Central memory CD8-positive, alpha-beta T cell (primary cell): Measurements from ENCODE around the gene ST7L.

Source experiments
- ATAC-seq: fragments of 150-1000 bp; cut with Tn5 transposase; replicated peaks from 2 replicates; pipeline ENCODE4 v1.10.0; 2022; ENCODE audit warnings: mild to moderate bottlenecking, moderate FRiP score, moderate number of reproducible peaks; ENCODE audit not compliant: poor library complexity, severe bottlenecking; ENCODE audit errors: extremely low read depth
- DNase-seq, 2 donors: peaks; one replicate each; pipeline ENCODE4 v3.0.0; 2021; ENCODE audit warnings: low spot score in 2 of 2
- H3K27ac Mint-ChIP-seq: one replicate; pipeline ENCODE4 v1.8.0; 2022; ENCODE audit warnings: low read depth, mild to moderate bottlenecking, moderate library complexity, mixed read lengths
- H3K27me3 Mint-ChIP-seq: one replicate; pipeline ENCODE4 v1.8.0; 2022; ENCODE audit warnings: mixed read lengths
- H3K36me3 Mint-ChIP-seq: one replicate; pipeline ENCODE4 v1.8.0; 2022; ENCODE audit warnings: mild to moderate bottlenecking, moderate library complexity, mixed read lengths; ENCODE audit not compliant: insufficient read depth
- H3K4me1 Mint-ChIP-seq: one replicate; pipeline ENCODE4 v1.8.0; 2022; ENCODE audit warnings: mixed read lengths
- H3K4me3 Mint-ChIP-seq: one replicate; pipeline ENCODE4 v1.8.0; 2022; ENCODE audit warnings: mild to moderate bottlenecking, moderate library complexity, mixed read lengths
- H3K9me3 Mint-ChIP-seq: one replicate; pipeline ENCODE4 v1.8.0; 2022; ENCODE audit warnings: mixed read lengths

Gene ST7L

DNA sequence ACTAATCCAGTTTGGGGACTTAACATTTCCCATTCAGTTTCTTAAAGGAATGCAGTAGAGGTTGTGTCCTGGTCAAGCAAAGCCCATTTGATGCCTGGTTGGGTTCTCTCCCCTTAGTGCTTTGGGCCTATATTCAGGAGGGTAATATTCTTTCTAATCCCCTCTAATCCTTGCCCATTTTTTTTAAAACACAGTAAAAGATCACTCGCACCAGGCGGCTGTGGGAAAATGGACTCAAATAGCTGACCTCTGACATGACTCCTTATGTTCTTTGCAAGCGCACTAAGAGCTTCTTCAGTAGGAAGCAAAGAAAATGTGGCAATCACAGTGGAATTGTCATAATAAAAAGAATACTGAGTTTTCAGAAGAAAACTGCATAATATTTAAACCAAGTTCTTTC lies 60.3 kb downstream of the ST7L start:
- Mint-ChIP-seq H3K36me3 (peaks cover 8% of the 10 kb centered on the region), H3K9me3 (no peaks in the 10 kb centered on the region), H3K4me3 (no peak overlapping the region), H3K4me1 (no peaks in the 10 kb centered on the region), H3K27ac (no peak overlapping the region), H3K27me3 (no peaks in the 10 kb centered on the region)
- DNase-seq (no peak), ATAC-seq (no peak)

DNA sequence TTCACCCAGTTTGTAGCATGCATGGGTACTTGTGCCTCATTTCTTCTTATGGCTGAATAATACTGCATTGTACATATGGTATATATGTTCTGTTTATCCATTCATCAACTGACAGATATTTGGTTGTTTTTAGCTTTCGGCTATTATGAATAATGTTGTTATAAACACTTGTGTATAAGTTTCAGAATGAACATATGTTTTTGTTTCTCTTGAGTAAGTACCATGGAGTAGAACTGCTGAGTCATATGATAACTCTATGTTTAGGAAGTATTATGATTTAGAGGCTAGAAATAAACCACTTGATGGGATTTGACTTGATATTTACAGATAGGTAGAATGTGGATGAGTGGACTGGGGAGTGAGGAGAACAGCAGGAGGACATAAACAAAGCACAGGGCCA lies 61.6 kb downstream of the ST7L start:
- DNase-seq (no peak), ATAC-seq (no peak)
- H3K27me3 Mint-ChIP-seq: no peaks in the 10 kb centered on the region
- no peak overlapping the region for H3K4me3 Mint-ChIP-seq
- no peaks in the 10 kb centered on the region for H3K9me3 Mint-ChIP-seq
- peaks cover 7% of the 10 kb centered on the region for H3K36me3 Mint-ChIP-seq
- no peak overlapping the region for H3K27ac Mint-ChIP-seq
- H3K4me1 Mint-ChIP-seq: no peaks in the 10 kb centered on the region

DNA sequence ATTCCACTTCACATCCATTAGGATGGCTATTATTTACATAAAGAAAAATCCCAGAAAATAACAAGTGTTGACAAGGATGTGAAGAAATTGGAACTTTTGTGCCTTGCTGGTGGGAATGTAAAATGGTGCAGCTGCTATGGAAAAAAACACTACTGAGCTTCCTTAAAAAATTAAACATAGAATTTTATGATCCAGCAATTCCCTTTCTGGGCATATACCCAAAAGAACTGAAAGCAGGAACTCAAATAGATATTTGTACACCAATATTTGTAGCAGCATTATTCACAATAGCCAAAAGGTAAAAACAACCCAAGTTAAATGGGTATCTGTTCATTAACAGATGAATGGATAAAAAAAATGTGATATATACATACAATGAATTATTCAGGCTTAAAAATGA lies 64.5 kb downstream of the ST7L start:
- H3K9me3 Mint-ChIP-seq: no peaks in the 10 kb centered on the region
- DNase-seq (no peak), ATAC-seq (no peak)
- H3K36me3 Mint-ChIP-seq: peaks cover 3% of the 10 kb centered on the region
- H3K27ac Mint-ChIP-seq: no peak overlapping the region
- H3K4me1 Mint-ChIP-seq: no peaks in the 10 kb centered on the region
- no peak overlapping the region for H3K4me3 Mint-ChIP-seq
- no peaks in the 10 kb centered on the region for H3K27me3 Mint-ChIP-seq

DNA sequence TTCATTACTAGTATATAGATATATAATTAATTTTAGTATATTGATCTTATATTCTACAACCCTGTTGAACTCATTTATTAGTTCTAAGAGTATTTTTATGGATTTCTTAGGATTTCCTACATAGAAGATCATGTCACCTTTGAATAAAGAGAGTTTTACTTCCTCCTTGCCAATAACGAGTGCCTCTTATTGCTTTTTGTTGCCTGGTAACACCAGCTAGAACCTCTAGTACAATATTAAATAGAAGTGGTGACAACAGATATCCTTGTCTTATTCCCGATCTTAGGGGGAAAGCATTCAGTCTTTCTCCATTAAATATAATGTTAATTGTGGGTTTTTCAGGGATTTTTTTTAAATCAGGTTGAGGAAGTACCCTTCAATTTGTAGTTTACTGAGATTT lies 69.4 kb downstream of the ST7L start:
- H3K4me3 Mint-ChIP-seq: no peak overlapping the region
- DNase-seq: no peak
- ATAC-seq: no peak
- no peaks in the 10 kb centered on the region for H3K27me3 Mint-ChIP-seq
- H3K27ac Mint-ChIP-seq: no peak overlapping the region
- H3K4me1 Mint-ChIP-seq: no peaks in the 10 kb centered on the region
- no peaks in the 10 kb centered on the region for H3K9me3 Mint-ChIP-seq
- H3K36me3 Mint-ChIP-seq: peaks cover 5% of the 10 kb centered on the region

DNA sequence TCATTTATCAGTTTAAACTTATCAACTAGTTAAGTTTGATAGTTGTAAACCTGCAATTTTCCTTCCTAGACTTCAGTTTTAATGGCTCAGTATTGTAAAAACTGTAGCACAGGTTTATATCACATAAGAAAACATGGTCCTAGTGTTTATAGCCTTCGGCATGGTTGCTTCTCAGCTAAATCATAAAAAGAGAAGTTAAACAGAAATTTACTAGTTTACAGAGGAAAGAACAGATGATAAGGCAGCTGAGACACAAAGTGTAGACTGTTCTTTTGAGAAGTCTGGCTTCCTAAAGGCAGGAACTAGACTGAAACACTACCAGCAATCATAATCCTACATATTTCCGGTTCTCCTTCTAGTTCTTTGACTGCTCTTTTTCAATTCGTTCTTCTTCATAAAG lies 70.4 kb downstream of the ST7L start:
- no peak for DNase-seq
- no peak overlapping the region for H3K4me3 Mint-ChIP-seq
- no peaks in the 10 kb centered on the region for H3K9me3 Mint-ChIP-seq
- no peaks in the 10 kb centered on the region for H3K4me1 Mint-ChIP-seq
- ATAC-seq: no peak
- H3K36me3 Mint-ChIP-seq: peaks cover 6% of the 10 kb centered on the region
- no peaks in the 10 kb centered on the region for H3K27me3 Mint-ChIP-seq
- no peak overlapping the region for H3K27ac Mint-ChIP-seq

DNA sequence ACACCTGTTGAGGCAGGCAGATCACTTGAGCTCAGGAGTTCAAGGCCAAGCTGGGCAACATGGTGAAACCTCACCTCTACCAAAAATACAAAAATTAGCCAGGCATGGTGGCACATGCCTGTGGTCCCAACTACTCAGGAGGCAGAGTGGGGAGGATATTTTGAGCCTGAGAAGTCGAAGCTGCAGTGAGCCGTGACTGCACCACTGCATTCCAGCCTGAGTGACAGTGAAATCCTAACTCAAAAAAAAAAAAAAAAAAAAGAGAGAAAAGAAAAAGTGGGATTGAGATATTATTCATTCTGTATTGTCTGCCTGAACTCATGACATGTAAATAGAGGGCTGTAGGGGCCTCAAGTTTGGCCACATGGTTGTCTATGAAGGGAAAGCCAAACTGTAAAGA lies 72.9 kb downstream of the ST7L start:
- H3K27ac Mint-ChIP-seq: no peak overlapping the region
- no peaks in the 10 kb centered on the region for H3K4me1 Mint-ChIP-seq
- no peak overlapping the region for H3K4me3 Mint-ChIP-seq
- DNase-seq (no peak), ATAC-seq (no peak)
- H3K36me3 Mint-ChIP-seq: peaks cover 8% of the 10 kb centered on the region
- H3K9me3 Mint-ChIP-seq: no peaks in the 10 kb centered on the region
- no peaks in the 10 kb centered on the region for H3K27me3 Mint-ChIP-seq

DNA sequence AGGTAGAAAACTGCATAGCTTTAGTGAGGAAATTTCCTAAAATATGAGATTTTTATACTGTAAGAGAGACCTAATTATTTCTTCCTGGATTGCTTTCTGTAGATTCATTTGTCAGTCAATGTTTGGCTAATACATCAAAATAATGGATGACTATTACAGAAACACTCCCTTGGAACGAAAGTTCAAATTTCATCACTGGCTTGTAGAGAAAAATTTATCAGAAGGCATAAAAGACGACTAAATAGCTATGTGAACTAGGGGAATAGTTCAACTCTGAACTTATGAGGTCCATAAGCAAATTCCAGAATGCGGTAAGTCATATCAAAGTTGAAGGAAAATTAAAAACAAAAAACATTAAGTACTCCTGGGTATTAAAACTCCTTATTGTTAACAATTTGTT lies 74.2 kb downstream of the ST7L start:
- H3K27ac Mint-ChIP-seq: no peak overlapping the region
- DNase-seq: no peak

DNA sequence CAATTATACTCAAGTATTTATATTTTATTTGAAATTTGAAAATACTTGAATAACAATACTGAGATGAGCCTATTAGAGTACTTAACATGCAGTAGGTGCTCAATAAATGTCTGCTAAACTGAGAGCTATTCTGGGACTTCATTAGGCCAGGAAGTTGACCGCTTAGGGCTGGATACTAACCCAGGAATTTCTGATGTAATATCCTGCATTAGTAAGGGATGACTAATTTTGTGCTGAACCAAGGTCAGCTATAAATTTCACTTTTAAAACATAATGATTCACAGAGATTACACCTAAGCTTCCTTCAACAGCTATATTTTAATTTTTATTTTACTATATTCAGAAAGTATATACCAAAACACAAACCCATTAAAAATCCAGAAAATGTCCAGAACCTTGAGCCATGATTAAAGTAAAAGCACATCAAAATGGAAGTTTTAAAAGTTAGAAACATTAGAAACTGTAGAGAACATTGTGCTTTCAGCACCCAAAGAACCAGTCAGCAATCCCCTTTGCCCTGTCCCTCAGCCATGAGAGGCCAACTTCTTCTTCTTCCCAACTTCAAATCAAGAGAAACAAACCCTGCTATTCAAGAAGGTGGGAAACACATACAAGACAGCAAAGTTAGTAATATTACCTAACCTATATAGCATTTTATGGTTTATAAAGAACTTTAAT lies 74.8 kb downstream of the ST7L start:
- no peak overlapping the region for H3K27ac Mint-ChIP-seq
- no peaks in the 10 kb centered on the region for H3K27me3 Mint-ChIP-seq
- H3K9me3 Mint-ChIP-seq: no peaks in the 10 kb centered on the region
- no peaks in the 10 kb centered on the region for H3K4me1 Mint-ChIP-seq
- H3K36me3 Mint-ChIP-seq: peaks cover 15% of the 10 kb centered on the region
- no peak for ATAC-seq
- H3K4me3 Mint-ChIP-seq: no peak overlapping the region
- no peak for DNase-seq

More for the DNA sequence above, 74.2 kb downstream of the ST7L start:
- H3K4me1 Mint-ChIP-seq: no peaks in the 10 kb centered on the region
- H3K9me3 Mint-ChIP-seq: no peaks in the 10 kb centered on the region
- no peak for ATAC-seq
- peaks cover 14% of the 10 kb centered on the region for H3K36me3 Mint-ChIP-seq
- H3K27me3 Mint-ChIP-seq: no peaks in the 10 kb centered on the region
- no peak overlapping the region for H3K4me3 Mint-ChIP-seq

DNA sequence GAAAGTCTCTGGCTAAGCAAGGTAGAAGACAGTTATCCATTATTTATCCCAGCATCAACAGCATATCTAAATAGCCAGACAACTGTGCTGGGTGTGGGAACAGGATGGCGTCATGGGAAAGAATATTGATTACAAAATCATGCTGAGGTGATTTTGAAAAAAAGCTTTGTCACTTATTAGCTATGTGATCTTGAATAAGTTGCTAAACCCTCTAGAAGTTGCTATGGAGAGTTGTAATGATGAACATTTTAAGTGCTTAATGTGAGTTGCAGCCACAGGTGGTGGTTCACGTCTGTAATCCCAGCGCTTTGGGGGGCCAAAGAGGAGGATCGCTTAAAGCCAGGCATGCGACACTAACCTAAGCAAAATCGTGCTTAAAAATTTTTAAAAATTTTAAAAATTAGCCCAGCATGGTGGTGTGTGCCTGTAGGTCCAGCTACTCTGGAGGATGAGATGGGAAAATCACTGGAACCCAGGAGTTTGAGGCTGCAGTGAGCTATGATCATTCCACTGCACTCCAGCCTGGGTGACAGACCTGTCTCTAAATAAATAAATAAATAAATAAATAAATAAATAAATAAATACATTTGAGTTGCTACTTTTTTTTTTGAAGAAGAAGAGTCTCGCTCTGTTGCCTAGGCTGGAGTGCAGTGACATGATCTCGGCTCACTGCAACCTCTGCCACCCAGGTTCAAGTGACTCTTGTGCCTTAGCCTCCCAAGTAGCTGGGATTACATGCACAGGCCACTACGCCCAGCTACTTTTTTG lies 76.6 kb downstream of the ST7L start:
- no peaks in the 10 kb centered on the region for H3K9me3 Mint-ChIP-seq
- peaks cover 17% of the 10 kb centered on the region for H3K36me3 Mint-ChIP-seq
- no peak for DNase-seq
- H3K4me3 Mint-ChIP-seq: no peak overlapping the region
- H3K4me1 Mint-ChIP-seq: no peaks in the 10 kb centered on the region
- ATAC-seq: no peak
- H3K27me3 Mint-ChIP-seq: no peaks in the 10 kb centered on the region
- no peak overlapping the region for H3K27ac Mint-ChIP-seq

DNA sequence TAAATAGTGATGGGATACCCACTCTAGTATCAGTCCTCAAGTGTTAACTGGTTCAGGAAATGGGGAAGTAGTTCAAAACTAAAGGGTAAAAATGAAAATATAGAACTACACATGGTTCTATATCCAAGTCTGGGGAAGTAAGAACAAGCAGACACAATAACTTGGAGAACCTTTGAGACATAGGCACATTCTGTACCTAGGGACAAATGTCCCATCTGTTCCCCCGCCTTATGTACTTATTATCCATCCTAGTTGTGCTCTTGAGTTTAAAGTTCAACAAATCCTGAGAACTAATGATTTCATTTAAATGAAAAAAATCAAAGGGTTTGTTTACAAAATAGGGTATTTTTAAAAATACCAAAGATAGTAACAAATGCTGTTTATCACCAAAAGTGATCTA lies 77.6 kb downstream of the ST7L start:
- Mint-ChIP-seq H3K4me1 (no peaks in the 10 kb centered on the region), H3K4me3 (no peak overlapping the region), H3K27me3 (no peaks in the 10 kb centered on the region), H3K36me3 (peaks cover 15% of the 10 kb centered on the region), H3K27ac (no peak overlapping the region), H3K9me3 (no peaks in the 10 kb centered on the region)
- no peak for DNase-seq
- no peak for ATAC-seq

DNA sequence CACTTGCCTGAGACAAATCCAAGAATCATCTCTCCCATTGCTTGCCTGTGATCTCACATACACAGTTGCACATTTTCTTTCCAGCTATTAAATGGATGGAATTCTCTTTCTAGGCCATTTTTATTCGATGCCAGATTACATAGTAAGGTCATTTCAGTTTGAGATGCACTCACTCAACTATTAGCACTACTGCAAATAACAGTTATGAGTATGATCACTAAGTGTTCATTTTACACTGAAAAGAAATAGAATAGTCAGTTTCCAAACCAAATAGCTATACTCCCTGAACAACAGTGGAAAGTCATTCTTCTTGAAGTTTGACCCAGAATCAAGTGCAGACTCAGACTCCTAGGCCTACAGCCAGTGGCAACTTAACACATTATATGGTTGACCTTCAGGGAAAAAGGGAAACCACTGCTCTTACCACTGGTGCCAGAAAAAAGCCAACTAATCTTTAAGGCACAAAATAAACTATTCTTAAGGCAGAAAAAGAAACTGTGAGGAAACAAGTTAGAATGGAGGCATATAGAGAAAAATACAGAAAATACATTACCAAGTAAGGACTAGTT lies 78.6 kb downstream of the ST7L start:
- ATAC-seq (no peak), DNase-seq (no peak)
- Mint-ChIP-seq H3K36me3 (peaks cover 15% of the 10 kb centered on the region), H3K9me3 (no peaks in the 10 kb centered on the region), H3K27me3 (no peaks in the 10 kb centered on the region), H3K4me3 (no peak overlapping the region), H3K4me1 (no peaks in the 10 kb centered on the region), H3K27ac (no peak overlapping the region)

DNA sequence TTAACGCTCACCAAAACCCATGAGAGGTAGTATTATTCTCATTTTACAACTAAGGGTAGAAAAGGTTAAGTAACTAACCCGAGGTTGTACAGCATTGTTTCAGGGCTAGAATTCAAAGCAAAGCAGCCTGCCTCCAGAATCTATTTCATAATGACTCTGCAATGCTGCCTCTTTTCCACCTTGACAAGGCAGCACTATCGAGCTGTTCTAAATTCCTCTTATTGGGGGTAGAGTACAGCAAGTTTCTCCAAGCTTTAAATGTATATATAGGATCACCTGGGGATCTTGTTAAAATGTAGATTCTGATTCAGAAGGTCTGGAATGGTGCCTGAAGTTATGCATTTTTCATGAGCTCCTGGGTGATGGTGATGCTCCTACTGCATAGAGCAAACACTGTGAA lies 80.1 kb downstream of the ST7L start:
- no peaks in the 10 kb centered on the region for H3K27me3 Mint-ChIP-seq
- ATAC-seq (no peak), DNase-seq (no peak)
- no peaks in the 10 kb centered on the region for H3K9me3 Mint-ChIP-seq
- no peak overlapping the region for H3K4me3 Mint-ChIP-seq
- no peaks in the 10 kb centered on the region for H3K4me1 Mint-ChIP-seq
- H3K36me3 Mint-ChIP-seq: peaks cover 12% of the 10 kb centered on the region
- H3K27ac Mint-ChIP-seq: no peak overlapping the region

DNA sequence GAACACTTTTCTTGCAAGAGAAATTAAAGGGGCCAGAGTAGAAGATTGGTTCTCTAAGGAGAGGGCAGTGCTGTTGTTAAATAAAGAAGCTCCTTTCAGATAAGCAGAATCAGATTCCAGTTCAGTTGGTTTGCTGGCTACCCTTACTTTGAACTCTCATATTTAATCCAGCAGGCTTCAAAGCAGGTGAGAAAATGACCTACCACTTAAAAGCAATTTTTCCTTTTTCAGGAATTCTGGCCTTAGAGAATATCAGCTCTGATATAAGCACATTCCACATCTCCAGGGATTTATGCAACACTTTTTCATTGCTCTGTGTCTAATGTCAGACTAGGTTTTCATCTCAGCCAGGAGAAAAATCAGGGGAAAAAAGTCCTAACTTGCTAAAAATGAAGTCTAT lies 81.5 kb downstream of the ST7L start:
- no peaks in the 10 kb centered on the region for H3K4me1 Mint-ChIP-seq
- H3K36me3 Mint-ChIP-seq: peaks cover 12% of the 10 kb centered on the region
- H3K27ac Mint-ChIP-seq: no peak overlapping the region
- no peaks in the 10 kb centered on the region for H3K27me3 Mint-ChIP-seq
- ATAC-seq (no peak), DNase-seq (no peak)
- no peaks in the 10 kb centered on the region for H3K9me3 Mint-ChIP-seq
- no peak overlapping the region for H3K4me3 Mint-ChIP-seq
